Tibial nerve (tissue), 4 donors: ENCODE measurements around the gene RUNX2.

Experiments
- CTCF ChIP-seq, 5 experiments: fragments of 200-600 bp in 3 of 5; fragments of 450-650 bp in 2 of 5; sonication (generic) in 3 of 5; IDR thresholded peaks; one replicate each; pipeline ENCODE4 v1.5.1; 2016 to 2019; ENCODE audit warnings: antibody characterized with exemption in 5 of 5, mild to moderate bottlenecking in 3 of 5, moderate library complexity in 2 of 5
- EP300 ChIP-seq, 2 donors: sonication (generic); formaldehyde crosslinking; IDR thresholded peaks; one replicate each; pipeline ENCODE4 v1.6.1; 2017; ENCODE audit warnings: antibody characterized with exemption in 2 of 2, mild to moderate bottlenecking in 1 of 2

- TF ChIP-seq CTCF (IDR thresholded peaks at IDR 0.05) (no peak), EP300 (IDR thresholded peaks at IDR 0.05) (no peak)
Measured at GRCh38 chr6:45630314-45630713, 302.2 kb downstream of the RUNX2 start.
